DMS53 treated with DMSO at 0.1 percent for 48 hours (cell line): ENCODE measurements around the gene SAMSN1.

Experiments
- DNase-seq: peaks from one replicate; lab custom pipeline; 2025; ENCODE audit not compliant: unreplicated experiment; lab: John Stamatoyannopoulos, UW

SAMSN1 gene

GRCh38 chr21:14487490-14488432, 58.4 kb downstream of the SAMSN1 start:
- DNase-seq: no peak

DNA sequence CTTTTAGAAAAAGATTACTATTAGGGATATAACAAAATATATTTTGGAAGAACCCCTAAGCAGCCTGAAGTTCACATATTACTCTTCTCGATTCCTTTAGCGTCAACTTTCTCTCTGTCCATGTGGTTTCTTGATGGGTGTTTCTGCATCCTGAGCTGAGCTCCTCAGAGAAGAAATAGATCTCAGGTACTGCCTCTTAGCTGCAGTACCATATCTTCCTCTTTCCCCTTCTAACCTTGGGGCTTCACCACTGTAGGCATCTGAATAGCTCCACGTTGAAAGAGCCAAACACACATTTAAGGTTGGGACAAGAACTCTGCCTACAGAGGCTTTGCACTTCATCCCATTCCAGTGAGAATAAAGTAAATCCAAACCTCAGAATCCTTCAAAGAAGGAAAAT, 59.2 kb downstream of the SAMSN1 start:
- DNase-seq: no peak

DNA sequence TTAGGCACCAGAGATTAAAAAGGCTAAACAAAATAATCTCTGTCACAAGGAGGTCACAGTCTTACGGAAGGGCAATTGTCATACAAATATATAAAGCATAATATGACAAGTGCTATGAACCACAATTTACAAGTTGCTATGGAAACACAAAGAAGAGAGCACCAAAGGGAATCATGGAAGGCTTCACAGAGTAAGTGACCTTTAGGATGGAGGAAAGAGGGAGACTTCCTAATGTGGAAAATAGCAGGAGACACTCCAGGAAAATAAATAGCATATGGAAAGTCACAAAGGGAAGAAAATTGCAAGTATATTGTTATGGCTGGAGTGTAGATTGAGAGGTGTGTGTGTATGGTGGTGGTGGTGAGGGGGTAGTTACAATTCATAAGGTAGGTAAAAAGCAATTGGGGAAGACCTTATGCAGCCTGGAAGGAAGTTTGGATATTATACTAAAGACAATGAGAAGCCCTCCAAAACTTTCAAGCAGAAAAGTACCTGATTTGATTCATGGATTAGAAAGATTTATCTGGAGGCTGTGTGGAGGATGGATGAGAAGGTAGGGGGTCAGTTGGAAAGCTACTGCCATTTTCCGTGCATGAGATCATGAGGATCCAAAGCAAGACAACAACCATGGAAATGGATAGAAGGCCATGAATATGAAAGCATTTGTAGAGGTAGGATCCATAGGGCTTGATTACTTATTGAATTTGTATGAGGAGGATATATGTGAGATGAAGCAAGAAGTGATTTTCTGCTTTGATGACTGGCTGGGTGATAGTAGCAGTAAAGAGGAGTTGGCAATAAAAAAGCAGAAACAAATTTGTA, 61.7 kb downstream of the SAMSN1 start:
- DNase-seq: no peak

DNA sequence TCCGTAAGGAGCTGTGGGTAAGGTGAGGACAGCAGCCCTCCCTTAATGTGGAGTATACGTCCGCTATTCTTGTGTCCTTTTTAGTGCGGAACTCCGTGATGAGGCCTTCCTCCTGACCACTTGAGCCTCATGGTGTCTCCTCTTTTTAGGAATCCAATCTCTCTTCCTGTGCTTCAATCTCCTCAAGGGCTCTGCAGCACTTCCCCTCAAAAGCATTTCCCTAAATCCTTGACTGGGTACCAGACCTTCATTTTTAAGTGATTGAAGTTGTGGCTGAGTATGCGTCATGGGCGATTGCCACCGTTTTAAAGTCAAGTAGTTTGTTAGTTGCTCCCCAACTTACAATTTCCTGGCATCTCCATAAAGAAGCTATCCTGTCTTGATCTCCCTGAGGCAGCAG, 62.8 kb downstream of the SAMSN1 start:
- no peak for DNase-seq

- DNase-seq: no peak
Observed at GRCh38 chr21:14482165-14482564, 64.0 kb downstream of the SAMSN1 start.

GRCh38 chr21:14480411-14481031, 65.6 kb downstream of the SAMSN1 start:
- no peak for DNase-seq

GRCh38 chr21:14479241-14479786, 66.8 kb downstream of the SAMSN1 start:
- no peak for DNase-seq

DNA sequence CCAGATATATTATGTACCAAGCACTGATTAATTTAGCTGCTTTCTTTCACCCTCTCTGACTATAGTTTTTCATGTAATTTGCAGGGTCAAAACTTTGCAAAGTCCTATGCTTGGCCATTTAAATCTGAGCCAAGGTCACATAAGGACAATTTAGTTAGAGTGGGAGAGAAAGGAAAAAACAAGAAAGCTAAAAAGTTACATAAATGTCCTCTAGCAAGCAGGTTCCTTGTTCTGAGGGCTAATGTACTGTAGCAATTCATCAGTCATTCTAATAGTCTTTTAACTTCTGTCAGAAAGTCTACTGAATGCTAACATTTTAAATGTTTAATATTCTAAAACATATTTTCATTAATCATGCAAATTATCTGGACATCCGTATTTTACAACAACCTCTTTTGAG, 68.3 kb downstream of the SAMSN1 start:
- no peak for DNase-seq

- DNase-seq: no peak
Observed at GRCh38 chr21:14477133-14477532, 69.0 kb downstream of the SAMSN1 start.

DNA sequence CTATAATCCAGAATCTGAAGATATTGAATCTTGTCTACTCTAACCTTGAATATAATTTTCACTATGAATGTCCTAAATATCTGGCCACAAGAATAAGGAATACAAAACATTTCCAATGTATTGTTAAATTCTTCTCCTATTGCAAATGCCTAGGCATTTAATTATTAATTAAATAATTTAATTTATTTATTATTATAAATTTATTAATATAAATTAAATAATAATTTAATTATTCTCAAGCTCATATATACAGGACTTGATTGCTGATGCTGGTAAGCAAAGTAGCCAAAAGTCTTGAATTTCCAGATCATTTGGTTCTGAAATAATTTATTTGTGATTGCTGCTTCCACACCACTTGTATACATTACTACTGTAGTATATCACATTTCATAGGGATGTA, 71.1 kb downstream of the SAMSN1 start:
- DNase-seq: no peak

DNA sequence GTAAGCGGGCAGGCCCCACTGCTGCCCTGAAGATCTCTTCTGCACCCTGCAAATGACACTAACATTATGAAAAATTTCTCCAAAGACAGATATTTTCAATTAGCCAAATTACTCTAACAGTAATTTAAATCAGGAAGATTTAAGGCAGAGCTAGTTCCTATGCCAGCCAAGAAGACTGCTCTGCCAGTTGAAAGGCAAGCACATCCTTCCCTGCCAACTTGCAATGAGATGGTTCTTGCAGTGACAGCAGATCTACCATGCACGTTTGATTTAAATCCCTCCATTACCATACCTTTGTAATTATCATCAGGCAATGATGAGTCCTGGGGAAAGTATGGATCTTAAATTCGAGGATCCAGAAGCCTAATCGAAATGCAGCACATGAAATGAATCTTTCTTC, 76.5 kb downstream of the SAMSN1 start:
- no peak for DNase-seq

- DNase-seq: no peak
Observed at GRCh38 chr21:14466715-14467114, 79.4 kb downstream of the SAMSN1 start.

GRCh38 chr21:14457762-14458161, 88.4 kb downstream of the SAMSN1 start:
- no peak for DNase-seq

DNA sequence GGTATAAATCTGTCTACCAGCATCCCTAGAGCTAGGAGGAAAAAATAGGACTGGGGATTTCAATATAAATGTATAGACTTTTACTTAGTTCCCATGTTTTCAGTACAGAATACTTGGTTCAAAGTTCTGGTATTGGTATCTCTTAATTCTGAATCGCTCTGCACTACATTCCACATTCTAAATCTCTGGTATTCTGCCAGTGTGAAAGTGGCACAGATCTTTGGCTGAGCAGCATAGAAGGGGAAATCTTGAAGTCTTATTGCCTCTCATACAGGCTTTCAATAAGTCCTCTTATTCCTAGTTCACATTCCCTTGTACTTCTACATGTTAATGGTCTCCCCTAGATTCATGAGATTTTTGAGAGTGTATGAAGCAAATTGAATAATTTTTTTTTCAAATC, 89.2 kb downstream of the SAMSN1 start:
- DNase-seq: no peak

DNA sequence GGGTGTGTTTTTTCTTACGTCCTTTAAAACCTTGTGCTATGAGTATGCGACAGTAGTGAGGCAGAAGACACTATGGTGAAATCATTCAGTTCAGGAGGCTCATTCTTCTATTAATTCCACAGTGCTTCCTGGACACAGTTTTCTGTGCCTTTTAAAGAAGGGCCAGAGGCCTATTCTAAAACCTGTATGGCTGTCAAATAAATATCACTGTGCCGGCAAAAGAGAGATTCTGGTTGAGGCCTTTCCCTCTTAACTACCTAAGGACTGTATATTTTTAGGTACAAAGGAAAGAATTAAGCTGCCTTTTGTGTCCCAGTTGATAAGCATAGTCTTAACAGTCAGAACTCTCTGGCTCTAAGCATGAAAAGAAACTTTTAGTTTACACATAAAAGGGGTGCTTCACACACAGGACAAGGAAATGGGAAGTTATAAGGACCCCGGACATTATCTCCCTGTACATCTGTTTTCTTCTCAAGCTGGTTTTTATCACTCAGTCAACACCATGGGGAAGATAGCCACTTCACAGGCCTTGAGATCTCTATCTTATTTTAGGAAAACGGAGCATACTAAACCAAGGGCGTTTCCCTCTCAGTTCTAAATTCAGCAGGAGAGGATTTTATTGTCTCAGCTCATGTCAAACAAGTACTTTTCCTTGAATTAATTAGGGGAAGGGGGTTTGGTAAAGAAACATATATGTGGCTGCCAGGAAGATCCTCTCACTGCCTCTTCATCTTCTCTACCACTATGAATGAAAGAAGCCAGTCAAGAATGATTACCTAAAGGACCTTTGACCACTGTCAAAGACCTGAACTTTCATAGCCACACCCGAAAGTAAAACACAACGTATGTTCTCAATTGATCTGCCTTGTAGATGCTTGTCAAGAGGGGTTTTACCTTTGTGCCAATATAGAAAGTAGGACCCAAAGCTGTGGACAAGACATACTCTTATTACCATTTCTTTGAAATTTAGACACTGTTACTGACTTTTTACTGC, 91.8 kb downstream of the SAMSN1 start:
- no peak for DNase-seq

- no peak for DNase-seq
Observed at GRCh38 chr21:14453339-14454015, 92.6 kb downstream of the SAMSN1 start.

GRCh38 chr21:14452727-14453241, 93.3 kb downstream of the SAMSN1 start:
- no peak for DNase-seq

- no peak for DNase-seq
Observed at GRCh38 chr21:14452031-14452726, 93.9 kb downstream of the SAMSN1 start.

DNA sequence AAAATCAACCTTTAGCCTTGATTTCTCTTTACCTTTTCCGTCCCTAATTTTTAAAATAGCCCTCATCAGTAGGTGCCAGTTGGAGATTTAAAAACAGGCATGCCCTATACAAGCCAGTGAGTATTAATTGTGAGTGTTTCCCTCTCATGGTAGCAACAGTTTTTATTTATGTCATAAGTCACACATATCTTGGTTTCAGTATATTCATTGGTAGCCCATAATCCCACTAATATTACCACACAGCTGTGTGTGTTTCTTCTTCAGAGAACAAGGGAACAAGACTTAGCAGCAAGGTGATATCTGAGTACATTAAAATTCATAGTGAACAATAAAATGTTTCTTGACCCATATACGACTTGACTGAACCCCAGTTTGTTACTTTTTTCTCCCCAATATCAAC, 94.6 kb downstream of the SAMSN1 start:
- no peak for DNase-seq
